Immature natural killer cell (primary cell): ENCODE data around the gene INKA2. TPM values are rescaled to one million over a fixed set of nuclear protein-coding genes. Genes with fewer than 3 reads are reported as not detected.
"Not testable (repeated sequence)": the region's sequence is repeated elsewhere in the genome, so short reads cannot be mapped to it uniquely, and the experiment has no call there.

Source experiments
- DNase-seq, 3 donors: peaks; one replicate each; pipeline ENCODE4 v3.0.0; 2022; ENCODE audit warnings: mixed read lengths in 1 of 3
- H3K27ac Mint-ChIP-seq, 6 donors: one replicate each; pipeline ENCODE4 v1.8.0; 2020; ENCODE audit warnings: mixed read lengths in 6 of 6, mild to moderate bottlenecking in 5 of 6, inconsistent platforms in 4 of 6, moderate library complexity in 3 of 6
- H3K27me3 Mint-ChIP-seq, 3 donors: one replicate each; pipeline ENCODE4 v1.8.0; 2020 to 2021; ENCODE audit warnings: low read depth in 3 of 3, mild to moderate bottlenecking in 3 of 3, mixed read lengths in 3 of 3, moderate library complexity in 3 of 3, inconsistent platforms in 1 of 3
- H3K36me3 Mint-ChIP-seq, 3 donors: one replicate each; pipeline ENCODE4 v1.8.0; 2020; ENCODE audit warnings: mixed read lengths in 3 of 3, inconsistent platforms in 2 of 3, mild to moderate bottlenecking in 2 of 3
- H3K4me1 Mint-ChIP-seq, 2 donors: one replicate each; pipeline ENCODE4 v1.8.0; 2020; ENCODE audit warnings: inconsistent platforms in 2 of 2, mild to moderate bottlenecking in 2 of 2, mixed read lengths in 2 of 2, moderate library complexity in 1 of 2
- H3K4me3 Mint-ChIP-seq, 5 donors: one replicate each; pipeline ENCODE4 v1.8.0; 2020; ENCODE audit warnings: mild to moderate bottlenecking in 5 of 5, mixed read lengths in 5 of 5, inconsistent platforms in 3 of 5, moderate library complexity in 3 of 5
- H3K9me3 Mint-ChIP-seq, 6 donors: one replicate each; pipeline ENCODE4 v1.8.0; 2020; ENCODE audit warnings: mild to moderate bottlenecking in 6 of 6, mixed read lengths in 6 of 6, inconsistent platforms in 4 of 6, moderate library complexity in 3 of 6
- polyA plus RNA-seq, 3 donors: library from polyadenylated mRNA; unstranded; fragments of 300-500 nt; fragmentation: Illumina TruSeq; gene quantifications; one replicate each; pipeline ENCODE4 v1.2.3, GENCODE V29; 2021

The INKA2 gene
- polyA plus RNA-seq, 3 donors from 2014 or later, result 0.39 to 0.83 TPM; not detected in 1

DNA sequence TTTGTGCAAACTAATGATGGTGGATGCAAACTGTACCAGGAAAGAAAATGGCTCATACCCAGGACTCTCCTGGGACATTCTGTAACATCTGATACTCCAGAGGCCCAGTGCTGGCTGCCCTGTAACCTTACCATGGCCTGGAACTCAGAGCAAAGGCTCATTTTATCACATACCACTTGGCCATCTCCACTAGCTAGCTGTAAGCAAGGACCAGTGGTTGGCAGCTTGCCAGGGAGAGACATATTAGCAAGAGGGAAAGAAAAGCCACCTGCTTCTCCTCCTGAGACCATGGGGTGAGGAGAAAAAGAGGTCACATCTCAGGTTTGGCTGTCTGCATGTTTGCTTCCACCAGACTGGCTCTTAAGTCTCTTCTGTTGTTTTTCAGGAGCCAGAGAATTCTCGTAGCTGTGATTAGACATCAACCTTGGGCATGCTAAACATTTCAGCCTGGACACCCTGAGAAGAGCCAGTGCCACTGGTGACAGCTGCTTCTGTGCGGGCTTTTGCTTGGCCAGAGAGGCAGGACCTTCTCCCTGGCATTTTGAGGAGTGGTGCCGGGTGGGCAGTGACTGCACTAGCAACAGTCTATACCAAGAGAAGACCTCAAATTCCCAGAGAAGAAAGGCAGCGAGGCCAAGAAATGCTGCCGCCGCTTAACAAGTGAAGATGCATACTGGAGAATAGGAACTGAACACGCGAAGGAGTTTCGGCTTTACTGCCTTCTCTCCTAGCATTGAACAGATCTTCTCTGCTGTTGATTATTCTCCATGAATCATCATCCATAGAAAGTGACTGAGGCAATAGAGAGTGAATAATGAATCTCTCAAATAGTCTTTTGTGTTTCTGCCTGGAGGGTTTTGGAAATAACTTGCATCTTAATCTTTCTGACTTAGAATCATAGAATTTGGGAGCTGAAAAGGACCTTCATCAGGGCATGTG is 6.7 kb upstream of the INKA2 start:
- no peaks in the 10 kb centered on the region for H3K9me3 Mint-ChIP-seq
- no peak overlapping the region for H3K4me3 Mint-ChIP-seq
- no peak overlapping the region for H3K27ac Mint-ChIP-seq
- H3K4me1 Mint-ChIP-seq, result peaks cover 0 to 3% of the 10 kb centered on the region in 2 donors
- DNase-seq, result no peak
- no peaks in the 10 kb centered on the region for H3K36me3 Mint-ChIP-seq
- H3K27me3 Mint-ChIP-seq, result peaks cover 4 to 14% (median 8%) of the 10 kb centered on the region in 3 donors

DNA sequence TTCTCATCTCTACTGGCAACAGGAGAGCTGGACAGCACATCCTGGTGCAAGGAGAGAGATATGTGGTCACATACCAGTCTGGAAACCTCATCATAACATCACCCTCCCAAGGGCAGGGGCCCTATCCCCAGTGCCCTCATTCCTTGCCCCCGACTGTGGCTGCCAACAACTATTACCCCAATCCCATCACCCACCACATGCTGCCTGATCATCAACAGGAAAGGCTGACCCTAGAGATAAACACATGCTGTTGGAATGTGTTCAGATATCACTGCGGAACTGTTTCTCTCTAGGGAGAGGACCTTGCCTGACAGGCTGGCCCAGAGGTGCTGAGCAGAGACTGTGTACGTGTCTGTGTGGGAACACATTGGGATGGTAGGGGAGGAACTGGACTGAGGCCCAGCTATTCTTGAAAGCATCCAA is 4.5 kb upstream of the INKA2 start:
- peaks cover 11 to 15% of the 10 kb centered on the region in 2 donors for H3K4me1 Mint-ChIP-seq
- H3K27ac Mint-ChIP-seq, result no peak overlapping the region
- no peaks in the 10 kb centered on the region for H3K36me3 Mint-ChIP-seq
- H3K9me3 Mint-ChIP-seq, result no peaks in the 10 kb centered on the region
- no peak for DNase-seq
- peaks cover 7 to 26% (median 14%) of the 10 kb centered on the region in 3 donors for H3K27me3 Mint-ChIP-seq
- no peak overlapping the region for H3K4me3 Mint-ChIP-seq

DNA sequence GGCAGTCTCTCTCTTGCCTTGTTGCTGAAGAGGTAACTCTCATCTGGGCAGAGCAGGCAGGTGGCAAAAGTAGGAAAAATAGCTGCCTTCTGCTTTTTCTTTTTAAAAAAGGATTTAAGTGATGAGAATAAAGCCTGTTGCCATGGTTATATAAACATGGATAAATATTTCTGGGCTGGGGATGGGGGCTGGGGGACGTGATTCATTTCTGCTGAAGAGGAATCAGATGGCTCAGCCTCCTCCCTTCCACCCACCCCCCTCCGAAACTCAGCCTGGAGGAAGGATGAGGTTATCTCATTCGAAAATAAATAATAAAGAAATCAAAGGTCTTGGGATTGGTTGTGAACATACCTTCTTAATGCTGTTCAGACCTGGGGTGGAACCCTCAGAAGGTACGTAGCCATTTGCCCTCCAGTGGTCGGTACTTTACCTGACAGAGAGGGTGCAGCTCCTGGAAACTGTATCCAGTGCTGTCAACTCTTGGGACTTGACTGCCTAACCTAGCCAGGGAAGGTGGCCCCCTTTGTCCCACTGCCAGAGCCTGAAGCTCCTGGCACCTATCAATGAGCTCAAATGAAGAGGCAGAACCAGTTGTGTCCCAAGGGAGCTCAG is 3.8 kb upstream of the INKA2 start:
- DNase-seq, result no peak
- Mint-ChIP-seq H3K27me3 (peaks cover 8 to 28% (median 16%) of the 10 kb centered on the region in 3 donors), H3K36me3 (no peaks in the 10 kb centered on the region), H3K4me1 (peaks cover 16 to 17% of the 10 kb centered on the region in 2 donors), H3K9me3 (no peaks in the 10 kb centered on the region), H3K4me3 (no peak overlapping the region), H3K27ac (no peak overlapping the region)

DNA sequence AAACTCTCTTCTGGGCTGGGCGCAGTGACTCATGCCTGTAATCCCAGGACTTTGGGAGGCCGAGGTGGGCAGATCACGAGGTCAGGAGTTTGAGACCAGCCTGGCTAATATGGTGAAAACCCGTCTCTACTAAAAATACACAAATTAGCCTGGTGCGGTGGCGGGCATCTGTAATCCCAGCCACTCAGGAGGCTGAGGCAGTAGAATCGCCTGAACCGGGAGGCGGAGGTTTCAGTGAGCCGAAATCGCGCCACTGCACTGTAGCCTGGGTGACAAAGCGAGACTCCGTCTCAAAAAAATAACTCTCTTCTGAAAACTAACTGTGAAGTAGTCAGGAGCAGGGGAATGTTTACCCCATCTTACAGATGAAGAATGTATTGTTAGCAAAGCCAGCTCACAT is 3.1 kb upstream of the INKA2 start:
- not testable (repeated sequence) for H3K36me3 Mint-ChIP-seq, H3K9me3 Mint-ChIP-seq, H3K4me3 Mint-ChIP-seq, H3K27ac Mint-ChIP-seq, DNase-seq
- H3K4me1 Mint-ChIP-seq, result peaks cover 21 to 24% of the 10 kb centered on the region in 2 donors
- peaks cover 14 to 32% (median 21%) of the 10 kb centered on the region in 3 donors for H3K27me3 Mint-ChIP-seq

DNA sequence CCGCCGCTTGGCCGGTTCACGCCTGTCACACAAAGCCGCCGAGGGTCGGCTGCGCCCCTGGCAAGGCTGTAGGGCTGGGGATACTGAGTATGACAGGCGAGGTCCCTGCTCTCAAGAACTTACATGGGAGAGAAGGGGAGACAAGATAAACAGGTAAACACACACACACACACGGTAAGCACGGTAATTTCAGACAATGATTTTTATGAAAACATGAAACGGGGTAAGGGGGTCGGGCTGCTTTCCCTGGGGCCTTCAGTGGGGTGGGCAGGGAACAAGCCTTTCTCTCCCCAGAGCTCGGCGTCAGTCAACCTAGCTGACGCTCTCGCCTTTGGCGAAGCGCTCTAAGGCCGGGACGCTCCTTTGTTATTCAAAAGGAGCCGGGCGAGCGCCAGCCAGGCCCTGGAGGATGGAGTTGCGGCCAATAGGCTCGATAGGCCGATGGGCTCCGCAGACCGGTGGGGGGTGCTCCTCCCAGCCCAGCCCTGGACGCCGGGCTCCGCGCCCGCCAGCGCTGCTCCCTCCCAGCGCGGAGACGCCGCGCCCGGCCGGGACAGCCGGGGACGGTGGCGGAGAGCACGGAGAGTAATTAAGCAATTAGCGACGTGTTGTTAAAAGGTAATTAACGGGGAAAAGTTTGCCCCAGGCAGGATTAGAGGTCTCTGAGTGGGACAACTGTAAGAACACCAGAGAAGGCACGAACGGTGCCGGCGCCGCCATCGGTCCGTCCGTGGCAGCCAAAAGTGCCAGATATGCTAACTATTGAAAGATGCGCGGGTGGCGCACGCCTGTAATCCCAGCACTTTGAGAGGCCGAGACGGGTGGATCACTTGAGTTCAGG is 950 bp upstream of the INKA2 start:
- Mint-ChIP-seq H3K9me3 (no peaks in the 10 kb centered on the region), H3K4me3 (peak overlapping the region; percentile 82 to 91 (median 86)), H3K27me3 (peaks cover 17 to 32% (median 28%) of the 10 kb centered on the region in 3 donors), H3K27ac (peak overlapping the region in 3 of 6 donors; percentile 56 to 67 (median 61)), H3K4me1 (peaks cover 21 to 24% of the 10 kb centered on the region in 2 donors), H3K36me3 (no peaks in the 10 kb centered on the region)
- DNase-seq, result peak in 2 of 3 donors; percentile 20 to 28

DNA sequence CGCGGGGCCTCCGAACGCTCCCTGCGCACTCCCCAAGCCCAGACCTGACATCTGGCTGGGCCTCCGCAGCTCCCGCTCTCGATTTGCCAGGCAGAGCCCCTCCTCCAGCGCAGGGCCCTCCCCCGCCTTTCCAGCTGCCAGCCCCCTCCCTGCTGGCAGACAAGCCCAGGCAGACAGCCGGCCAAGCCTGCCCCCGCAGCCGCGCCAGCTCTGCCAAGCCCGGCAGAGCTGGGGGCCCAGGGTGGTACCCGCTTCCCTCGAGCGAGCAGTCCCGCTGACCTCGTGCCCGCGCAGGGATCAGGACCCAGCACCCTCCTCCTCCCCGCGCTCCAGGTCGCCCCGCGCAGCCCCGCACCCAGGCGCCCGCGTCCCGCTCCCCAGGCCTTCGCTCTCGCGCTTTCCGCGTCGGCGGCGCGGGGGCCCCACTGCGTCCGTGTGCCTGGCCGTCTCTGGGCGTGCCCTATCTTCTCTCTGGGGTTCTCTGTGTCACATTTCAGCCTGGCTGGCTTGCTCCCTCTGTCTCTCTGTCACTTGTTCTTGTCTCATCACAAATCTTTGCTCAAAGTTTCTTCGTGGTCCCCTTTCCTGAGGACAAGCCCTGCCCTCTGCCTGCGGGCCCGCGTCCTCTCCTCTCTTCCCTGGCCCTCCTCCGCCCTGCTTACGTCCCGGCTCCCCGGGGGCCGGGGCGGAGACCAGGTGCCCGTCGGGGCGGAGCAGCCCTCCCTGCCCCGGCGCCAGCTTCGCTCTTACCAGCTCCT is 580 bp downstream of the INKA2 start:
- peak overlapping the region; percentile 83 to 91 (median 87) for H3K4me3 Mint-ChIP-seq
- peak; percentile 29 to 45 (median 35) for DNase-seq
- peak overlapping the region in 2 of 6 donors; percentile 64 to 69 for H3K27ac Mint-ChIP-seq
- peaks cover 21 to 24% of the 10 kb centered on the region in 2 donors for H3K4me1 Mint-ChIP-seq
- H3K9me3 Mint-ChIP-seq, result no peaks in the 10 kb centered on the region
- no peaks in the 10 kb centered on the region for H3K36me3 Mint-ChIP-seq
- H3K27me3 Mint-ChIP-seq, result peaks cover 18 to 29% (median 28%) of the 10 kb centered on the region in 3 donors

DNA sequence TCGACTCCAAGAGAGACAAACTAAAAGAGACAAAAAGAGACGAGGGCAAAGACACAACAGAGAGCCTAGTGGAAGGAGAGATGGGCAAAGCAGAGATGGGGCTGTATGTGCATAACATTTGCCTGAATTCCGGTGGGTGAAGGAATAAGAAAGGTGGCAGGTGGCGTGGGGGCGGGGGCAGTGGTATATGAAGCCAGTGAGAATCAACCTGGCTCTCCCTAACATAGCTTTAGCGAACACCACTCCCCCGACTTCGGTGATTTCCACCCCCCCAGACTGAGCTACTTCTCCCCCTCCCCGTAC is 1.1 kb downstream of the INKA2 start:
- peaks cover 21 to 24% of the 10 kb centered on the region in 2 donors for H3K4me1 Mint-ChIP-seq
- H3K36me3 Mint-ChIP-seq, result no peaks in the 10 kb centered on the region
- H3K4me3 Mint-ChIP-seq, result peak overlapping the region; percentile 76 to 90 (median 81)
- peak overlapping the region in 2 of 6 donors; percentile 1 to 72 for H3K27ac Mint-ChIP-seq
- no peak for DNase-seq
- peaks cover 18 to 29% (median 28%) of the 10 kb centered on the region in 3 donors for H3K27me3 Mint-ChIP-seq
- H3K9me3 Mint-ChIP-seq, result no peaks in the 10 kb centered on the region

DNA sequence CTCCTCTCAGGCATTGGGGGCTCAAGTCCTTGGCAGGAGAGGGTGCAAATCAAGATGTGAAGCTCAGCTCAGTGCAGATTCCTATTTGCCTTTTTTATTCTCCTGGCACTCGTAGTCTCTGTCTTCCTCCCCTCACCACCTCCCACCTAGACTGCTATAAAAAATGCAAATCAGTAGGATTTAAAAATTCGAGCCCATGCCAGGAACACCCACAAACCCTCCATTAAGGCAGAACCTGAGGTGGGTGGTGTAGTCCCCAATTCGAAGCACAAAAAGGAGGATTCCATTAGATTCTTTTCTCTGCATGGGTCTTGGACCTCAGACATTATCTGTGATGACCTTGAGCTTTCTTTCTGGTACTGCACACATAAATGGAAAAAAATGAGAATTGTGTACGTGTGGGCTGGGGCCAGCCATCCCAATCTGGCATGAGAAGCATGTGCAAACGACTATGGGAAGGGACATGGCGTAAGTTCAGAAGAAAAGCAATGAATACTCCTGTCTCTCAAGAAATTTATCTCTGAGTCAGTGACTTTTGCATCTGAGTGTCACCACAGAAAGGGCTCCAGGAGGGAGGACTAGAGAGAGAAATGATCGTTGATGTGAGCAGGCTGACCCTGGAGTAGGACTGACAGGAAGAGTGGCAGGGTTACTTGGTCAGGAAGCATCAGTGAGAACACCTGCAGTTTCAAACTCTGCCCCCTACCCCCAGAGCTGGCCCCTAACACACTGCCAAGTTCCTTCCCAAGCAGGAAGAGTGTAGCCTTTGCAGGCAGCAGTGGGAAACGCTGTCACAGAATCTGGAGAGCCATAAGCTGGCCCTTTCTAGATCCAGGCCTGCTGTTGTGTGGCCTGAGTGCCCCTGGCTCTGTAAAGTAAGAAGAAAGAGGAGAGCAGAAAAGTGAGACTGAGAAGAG is 1.7 kb downstream of the INKA2 start:
- no peaks in the 10 kb centered on the region for H3K9me3 Mint-ChIP-seq
- H3K27me3 Mint-ChIP-seq, result peaks cover 18 to 29% (median 28%) of the 10 kb centered on the region in 3 donors
- H3K27ac Mint-ChIP-seq, result peak overlapping the region in 2 of 6 donors; percentile 1 to 72
- no peak for DNase-seq
- peaks cover 21 to 24% of the 10 kb centered on the region in 2 donors for H3K4me1 Mint-ChIP-seq
- no peaks in the 10 kb centered on the region for H3K36me3 Mint-ChIP-seq
- peak overlapping the region; percentile 76 to 90 (median 81) for H3K4me3 Mint-ChIP-seq

DNA sequence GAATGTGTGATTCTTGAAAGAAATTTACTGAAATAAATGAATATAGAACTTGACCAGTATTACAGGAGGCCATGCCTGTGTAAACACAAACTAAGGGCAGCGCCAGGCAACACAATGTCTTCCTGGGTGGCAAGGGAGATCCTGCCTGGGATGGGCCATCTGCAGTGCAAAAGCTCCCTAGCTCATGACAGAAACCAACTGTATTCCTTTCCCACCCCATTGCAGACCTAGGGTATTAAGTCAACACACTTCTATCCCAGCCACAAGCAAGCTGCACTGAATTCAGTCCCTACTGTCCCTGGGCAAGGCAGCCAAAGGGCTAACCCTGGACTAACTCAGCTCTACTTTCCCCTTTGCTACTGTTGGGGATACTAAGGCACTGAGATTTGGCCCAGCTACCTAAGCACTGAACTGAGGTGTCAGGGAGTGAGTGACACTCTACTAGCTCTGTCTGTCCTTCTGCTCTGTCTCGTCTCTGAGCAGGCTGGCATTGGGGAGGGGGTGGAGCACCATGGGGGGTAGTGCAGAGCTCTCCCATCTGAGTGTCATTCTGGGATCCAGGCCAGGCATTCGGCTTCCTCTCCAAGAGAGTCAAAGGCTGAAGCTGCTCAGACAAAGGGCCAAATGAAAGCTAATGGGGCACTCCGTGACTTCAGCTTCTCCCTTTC is 2.5 kb downstream of the INKA2 start:
- Mint-ChIP-seq H3K27me3 (peaks cover 18 to 23% (median 23%) of the 10 kb centered on the region in 3 donors), H3K36me3 (no peaks in the 10 kb centered on the region), H3K9me3 (no peaks in the 10 kb centered on the region), H3K4me1 (peaks cover 21 to 24% of the 10 kb centered on the region in 2 donors), H3K4me3 (peak overlapping the region in 1 of 5 donors; percentile 3), H3K27ac (no peak overlapping the region)
- DNase-seq, result no peak

DNA sequence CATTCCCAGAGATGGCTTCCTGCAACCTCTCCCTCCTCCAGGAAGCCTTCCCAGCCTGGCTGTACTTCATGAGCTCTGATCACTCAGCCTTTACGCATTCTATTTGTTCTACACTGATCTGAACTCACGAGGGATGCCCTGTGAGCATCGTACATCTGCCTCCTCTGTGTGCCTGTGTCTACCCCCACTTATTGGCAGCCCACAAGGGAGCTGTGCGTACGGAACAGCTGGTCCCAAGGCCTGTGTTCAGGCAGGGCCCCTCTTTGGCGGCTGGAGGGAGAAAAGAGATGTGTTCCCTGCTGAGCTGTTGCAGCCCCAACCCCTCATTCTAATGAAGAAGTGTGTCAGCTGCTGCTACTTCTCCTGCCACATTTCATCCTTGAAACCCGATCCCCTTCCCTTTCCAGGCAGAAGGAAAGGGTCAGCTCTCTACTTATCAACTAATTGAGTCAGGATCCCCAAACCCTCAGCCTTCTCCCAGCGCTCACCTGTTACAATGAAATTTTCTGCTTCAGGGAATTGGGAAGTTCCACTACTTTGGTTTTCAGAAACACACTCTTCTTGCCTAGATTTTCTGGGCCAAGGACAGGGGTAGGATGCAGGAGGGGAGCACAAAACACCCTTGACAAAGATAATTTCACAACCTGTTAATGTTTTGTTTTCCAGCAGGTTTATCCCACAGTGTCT is 3.2 kb downstream of the INKA2 start:
- Mint-ChIP-seq H3K27ac (no peak overlapping the region), H3K4me3 (no peak overlapping the region), H3K4me1 (peaks cover 20 to 24% of the 10 kb centered on the region in 2 donors), H3K9me3 (no peaks in the 10 kb centered on the region), H3K27me3 (peaks cover 18 to 21% (median 18%) of the 10 kb centered on the region in 3 donors), H3K36me3 (no peaks in the 10 kb centered on the region)
- DNase-seq, result no peak

DNA sequence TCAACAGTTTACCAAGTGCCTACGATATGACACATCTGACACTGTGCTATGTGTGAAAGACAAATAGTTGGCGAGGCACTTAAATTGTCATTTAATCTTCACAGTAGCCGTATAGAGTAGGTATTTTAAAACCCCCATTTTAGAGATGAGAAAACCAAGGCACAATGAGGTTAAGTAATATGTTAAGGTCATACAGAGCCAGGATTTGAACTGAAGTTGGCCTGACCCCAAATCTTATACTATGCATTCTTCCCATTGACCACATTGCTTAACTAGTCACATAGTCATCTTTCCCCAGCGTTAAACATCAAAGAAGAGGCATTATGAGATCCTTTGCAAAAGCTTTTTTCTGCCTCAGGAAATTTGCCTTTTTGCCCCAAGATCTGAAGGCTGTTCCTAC is 3.9 kb downstream of the INKA2 start:
- H3K36me3 Mint-ChIP-seq, result no peaks in the 10 kb centered on the region
- H3K27me3 Mint-ChIP-seq, result peaks cover 12 to 19% (median 14%) of the 10 kb centered on the region in 3 donors
- DNase-seq, result no peak
- peaks cover 16 to 24% of the 10 kb centered on the region in 2 donors for H3K4me1 Mint-ChIP-seq
- H3K4me3 Mint-ChIP-seq, result no peak overlapping the region
- no peaks in the 10 kb centered on the region for H3K9me3 Mint-ChIP-seq
- H3K27ac Mint-ChIP-seq, result no peak overlapping the region
